Measurements from ENCODE around the gene PAPOLB. TPM values are rescaled to one million over a fixed set of nuclear protein-coding genes. Genes with fewer than 3 reads are reported as not detected.

PAPOLB gene
- total and polyA plus RNA-seq, 7 experiments from 2014 or later = not detected

- CTCF ChIA-PET = no interaction called here
- intact Hi-C loops (cut with micrococcal nuclease) = loop anchor here (5.0 to 10.0 kb wide), 6 partner anchors 55 to 265 kb away; partner anchors contain the start of gene AP5Z1 (in 1 of the 2)
- no peaks in the 10 kb centered on the region for H3K36me3 Mint-ChIP-seq
Observed at GRCh38 chr7:4879396-4880081, 17.7 kb upstream of the PAPOLB start.

GRCh38 chr7:4878336-4879335 lies 16.8 kb upstream of the PAPOLB start:
- intact Hi-C loops (cut with micrococcal nuclease) = no loop called here
- Histone ChIP-seq H3K9me3 (ENCODE audit: control insufficient read depth in 2 of 3, low read length in 3 of 3) (no peaks in the 10 kb centered on the region), H3K27me3 (ENCODE audit: control insufficient read depth in 2 of 2, insufficient read depth in 2 of 2, low read length in 2 of 2) (peaks cover 0 to 5% of the 10 kb centered on the region in 2 donors), H3K36me3 (ENCODE audit: control insufficient read depth in 2 of 3, insufficient read depth in 3 of 3, low read length in 3 of 3) (no peaks in the 10 kb centered on the region), H3K27ac (ENCODE audit: low read depth, low read length) (no peak overlapping the region), H3K4me1 (ENCODE audit: control insufficient read depth in 2 of 2, insufficient read depth in 2 of 2, low read length in 2 of 2) (no peaks in the 10 kb centered on the region), H3K4me3 (ENCODE audit: low read length) (no peak overlapping the region)
- no peak for ATAC-seq
- Mint-ChIP-seq H3K27ac (no peak overlapping the region), H3K27me3 (peaks cover 18 to 46% (median 22%) of the 10 kb centered on the region in 5 donors), H3K9me3 (peaks cover 0 to 1% (median 0%) of the 10 kb centered on the region in 11 donors), H3K36me3 (no peaks in the 10 kb centered on the region), H3K4me3 (no peak overlapping the region), H3K4me1 (peaks cover 7 to 13% (median 13%) of the 10 kb centered on the region in 7 donors)
- ChIA-PET CTCF (no interaction called here), POLR2A (no interaction called here)
- no peak for DNase-seq

More at GRCh38 chr7:4879396-4880081, 17.7 kb upstream of the PAPOLB start:
- Mint-ChIP-seq H3K4me3 (no peak overlapping the region), H3K27ac (no peak overlapping the region), H3K27me3 (peaks cover 22 to 46% (median 30%) of the 10 kb centered on the region in 5 donors), H3K9me3 (peaks cover 0 to 1% (median 0%) of the 10 kb centered on the region in 11 donors), H3K4me1 (peaks cover 7 to 17% (median 13%) of the 10 kb centered on the region in 7 donors)
- Histone ChIP-seq H3K36me3 (ENCODE audit: control insufficient read depth in 2 of 3, insufficient read depth in 3 of 3, low read length in 3 of 3) (no peaks in the 10 kb centered on the region), H3K4me1 (ENCODE audit: control insufficient read depth in 2 of 2, insufficient read depth in 2 of 2, low read length in 2 of 2) (no peaks in the 10 kb centered on the region), H3K4me3 (ENCODE audit: low read length) (no peak overlapping the region), H3K27me3 (ENCODE audit: control insufficient read depth in 2 of 2, insufficient read depth in 2 of 2, low read length in 2 of 2) (peaks cover 0 to 8% of the 10 kb centered on the region in 2 donors), H3K27ac (ENCODE audit: low read depth, low read length) (no peak overlapping the region), H3K9me3 (ENCODE audit: control insufficient read depth in 2 of 3, low read length in 3 of 3) (no peaks in the 10 kb centered on the region)
- ATAC-seq = no peak
- no peak for DNase-seq
- POLR2A ChIA-PET = no interaction called here

GRCh38 chr7:4876586-4876985 lies 14.8 kb upstream of the PAPOLB start:
- H3K27me3 Mint-ChIP-seq = peaks cover 11 to 41% (median 17%) of the 10 kb centered on the region in 5 donors
- H3K27me3 ChIP-seq (ENCODE audit: control insufficient read depth in 2 of 2, insufficient read depth in 2 of 2, low read length in 2 of 2) = no peaks in the 10 kb centered on the region
- no peak overlapping the region for H3K4me3 Mint-ChIP-seq
- ATAC-seq (no peak), DNase-seq (no peak)
- H3K9me3 ChIP-seq (ENCODE audit: control insufficient read depth in 2 of 3, low read length in 3 of 3) = no peaks in the 10 kb centered on the region
- ChIA-PET POLR2A (no interaction called here), CTCF (no interaction called here)
- no peak overlapping the region for H3K27ac Mint-ChIP-seq
- no peaks in the 10 kb centered on the region for H3K9me3 Mint-ChIP-seq
- no peaks in the 10 kb centered on the region for H3K4me1 ChIP-seq (ENCODE audit: control insufficient read depth in 2 of 2, insufficient read depth in 2 of 2, low read length in 2 of 2)
- peaks cover 0 to 5% (median 0%) of the 10 kb centered on the region in 7 donors for H3K4me1 Mint-ChIP-seq
- intact Hi-C loops (cut with micrococcal nuclease) = no loop called here
- H3K36me3 ChIP-seq (ENCODE audit: control insufficient read depth in 2 of 3, insufficient read depth in 3 of 3, low read length in 3 of 3) = no peaks in the 10 kb centered on the region
- no peaks in the 10 kb centered on the region for H3K36me3 Mint-ChIP-seq
- H3K27ac ChIP-seq (ENCODE audit: low read depth, low read length) = no peak overlapping the region
- H3K4me3 ChIP-seq (ENCODE audit: low read length) = no peak overlapping the region

DNA sequence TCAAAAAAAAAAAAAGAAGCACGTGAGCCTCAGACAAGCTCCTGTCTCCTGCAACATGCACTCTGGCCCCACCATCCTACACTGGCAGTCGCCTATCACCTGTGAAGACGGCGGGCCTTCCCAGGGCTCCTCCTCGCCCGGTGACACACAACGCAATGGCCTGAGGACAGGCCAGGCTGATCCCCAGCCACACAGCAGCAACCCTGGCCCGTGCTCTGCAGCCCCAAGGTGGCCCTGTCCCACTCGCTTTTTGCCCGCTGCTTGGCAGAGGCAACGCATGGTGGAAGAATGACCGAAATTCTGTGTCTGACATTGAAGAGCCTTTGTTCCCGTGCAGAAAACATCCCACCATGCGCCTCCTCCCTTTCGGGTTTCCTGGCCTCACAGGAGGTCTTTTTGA lies 13.6 kb upstream of the PAPOLB start:
- Mint-ChIP-seq H3K27ac (no peak overlapping the region), H3K36me3 (no peaks in the 10 kb centered on the region), H3K9me3 (no peaks in the 10 kb centered on the region), H3K27me3 (peaks cover 18 to 44% (median 19%) of the 10 kb centered on the region in 5 donors), H3K4me3 (no peak overlapping the region), H3K4me1 (peaks cover 2 to 10% (median 5%) of the 10 kb centered on the region in 7 donors)
- ATAC-seq (no peak), DNase-seq (no peak)
- Histone ChIP-seq H3K9me3 (ENCODE audit: control insufficient read depth in 2 of 3, low read length in 3 of 3) (no peaks in the 10 kb centered on the region), H3K4me3 (ENCODE audit: low read length) (no peak overlapping the region), H3K36me3 (ENCODE audit: control insufficient read depth in 2 of 3, insufficient read depth in 3 of 3, low read length in 3 of 3) (no peaks in the 10 kb centered on the region), H3K4me1 (ENCODE audit: control insufficient read depth in 2 of 2, insufficient read depth in 2 of 2, low read length in 2 of 2) (no peaks in the 10 kb centered on the region), H3K27me3 (ENCODE audit: control insufficient read depth in 2 of 2, insufficient read depth in 2 of 2, low read length in 2 of 2) (no peaks in the 10 kb centered on the region), H3K27ac (ENCODE audit: low read depth, low read length) (no peak overlapping the region)
- intact Hi-C loops (cut with micrococcal nuclease) = no loop called here
- ChIA-PET CTCF (no interaction called here), POLR2A (no interaction called here)

- CTCF ChIA-PET = no interaction called here
- intact Hi-C loops (cut with micrococcal nuclease) = no loop called here
- peaks cover 17 to 35% (median 25%) of the 10 kb centered on the region in 5 donors for H3K27me3 Mint-ChIP-seq
Observed at GRCh38 chr7:4873071-4873944, 11.5 kb upstream of the PAPOLB start.

More at GRCh38 chr7:4873071-4873944, 11.5 kb upstream of the PAPOLB start:
- Histone ChIP-seq H3K27ac (ENCODE audit: low read depth, low read length) (no peak overlapping the region), H3K4me1 (ENCODE audit: control insufficient read depth in 2 of 2, insufficient read depth in 2 of 2, low read length in 2 of 2) (no peaks in the 10 kb centered on the region), H3K4me3 (ENCODE audit: low read length) (no peak overlapping the region), H3K9me3 (ENCODE audit: control insufficient read depth in 2 of 3, low read length in 3 of 3) (no peaks in the 10 kb centered on the region), H3K27me3 (ENCODE audit: control insufficient read depth in 2 of 2, insufficient read depth in 2 of 2, low read length in 2 of 2) (no peaks in the 10 kb centered on the region), H3K36me3 (ENCODE audit: control insufficient read depth in 2 of 3, insufficient read depth in 3 of 3, low read length in 3 of 3) (no peaks in the 10 kb centered on the region)
- ATAC-seq = no peak
- Mint-ChIP-seq H3K9me3 (peaks cover 0 to 7% (median 0%) of the 10 kb centered on the region in 11 donors), H3K4me3 (no peak overlapping the region), H3K36me3 (peaks cover 0 to 4% (median 0%) of the 10 kb centered on the region in 5 donors), H3K27ac (no peak overlapping the region), H3K4me1 (peaks cover 2 to 10% (median 5%) of the 10 kb centered on the region in 7 donors)
- POLR2A ChIA-PET = interaction anchor here (0.7 kb wide), 1 partner anchor 101 kb away, joined by 4 read pairs; no protein-coding TSS in a partner anchor
- no peak for DNase-seq

All from naive thymus-derived CD4-positive, alpha-beta T cell (primary cell).